ENCODE results near the gene NUP43.
"Not testable (repeated sequence)": the region's sequence is repeated elsewhere in the genome, so short reads cannot be mapped to it uniquely, and the experiment has no call there.

NUP43 gene

GRCh38 chr6:149745252-149745651 is 1.1 kb downstream of the NUP43 start:
- DNase-seq = not testable (repeated sequence)

- no peak for DNase-seq
These were observed 11.4 kb downstream of the NUP43 start for GRCh38 chr6:149734915-149735314.

GRCh38 chr6:149733089-149733720 is 13.1 kb downstream of the NUP43 start:
- DNase-seq = no peak

GRCh38 chr6:149729824-149730223 is 16.5 kb downstream of the NUP43 start:
- DNase-seq = no peak

GRCh38 chr6:149728499-149729234 is 17.7 kb downstream of the NUP43 start:
- DNase-seq = no peak

- DNase-seq = no peak
These were observed 18.4 kb downstream of the NUP43 start for GRCh38 chr6:149727793-149728498.

GRCh38 chr6:149725785-149726184 is 20.5 kb downstream of the NUP43 start:
- no peak for DNase-seq

GRCh38 chr6:149723771-149724417 is 22.4 kb downstream of the NUP43 start:
- DNase-seq = peak; percentile 12 to 73

GRCh38 chr6:149723262-149723661 is 23.1 kb downstream of the NUP43 start:
- DNase-seq = no peak

- no peak for DNase-seq
These were observed 26.8 kb downstream of the NUP43 start for GRCh38 chr6:149719531-149719930.

GRCh38 chr6:149717588-149718458 is 28.5 kb downstream of the NUP43 start, which contains the start of gene LATS1:
LATS1 (minus strand) TSS chr6:149718101; CDS start chr6:149702126, 15,975 bp downstream.
- DNase-seq = peak; percentile 37 to 69

- peak in 1 of 2 experiments; percentile 51 for DNase-seq
These were observed 29.1 kb downstream of the NUP43 start for GRCh38 chr6:149717255-149717587.

GRCh38 chr6:149716181-149716963 is 30.0 kb downstream of the NUP43 start:
- DNase-seq = peak in 1 of 2 experiments; percentile 13

- DNase-seq = no peak
These were observed 31.9 kb downstream of the NUP43 start for GRCh38 chr6:149714442-149714841.

- no peak for DNase-seq
These were observed 34.6 kb downstream of the NUP43 start for GRCh38 chr6:149711711-149712110.

GRCh38 chr6:149701714-149702113 is 44.6 kb downstream of the NUP43 start:
- no peak for DNase-seq

GRCh38 chr6:149699150-149699549 is 47.2 kb downstream of the NUP43 start:
- no peak for DNase-seq

GRCh38 chr6:149698175-149698574 is 48.2 kb downstream of the NUP43 start:
- no peak for DNase-seq

GRCh38 chr6:149696901-149697300 is 49.4 kb downstream of the NUP43 start:
- DNase-seq = no peak

GRCh38 chr6:149694921-149695320 is 51.4 kb downstream of the NUP43 start:
- no peak for DNase-seq

GRCh38 chr6:149691201-149691600 is 55.1 kb downstream of the NUP43 start:
- DNase-seq = no peak

- DNase-seq = no peak
These were observed 60.1 kb downstream of the NUP43 start for GRCh38 chr6:149686230-149686629.

Data from SW 1271 (cell line).